IMR-90 (cell line): ENCODE results near the gene ZYG11A.

Experiments used
- BHLHE40 ChIP-seq: fragments of 150-350 bp; IDR thresholded peaks from 2 replicates; pipeline ENCODE4 v1.6.1; 2016; ENCODE audit warnings: mild to moderate bottlenecking, low read depth, low read length
- CTCF ChIP-seq: conservative IDR thresholded peaks from 2 replicates; pipeline ENCODE4 v1.5.1; 2012; ENCODE audit warnings: mild to moderate bottlenecking, low read depth, low read length, improper control_type of control experiment
- ELK1 ChIP-seq: fragments of 150-350 bp; IDR thresholded peaks from 2 replicates; pipeline ENCODE4 v1.6.1; 2016; ENCODE audit warnings: low read depth, mild to moderate bottlenecking, low read length, moderate library complexity, borderline replicate concordance
- FOS ChIP-seq: fragments of 150-350 bp; IDR thresholded peaks from 2 replicates; pipeline ENCODE4 v1.6.1; 2016; ENCODE audit warnings: low read depth, low read length
- MAFK ChIP-seq: IDR thresholded peaks from 2 replicates; pipeline ENCODE4 v1.6.1; 2012; ENCODE audit warnings: low read depth, low read length, improper control_type of control experiment
- MAZ ChIP-seq: IDR thresholded peaks from 2 replicates; pipeline ENCODE4 v1.6.1; 2012; ENCODE audit warnings: low read depth, mild to moderate bottlenecking, low read length, improper control_type of control experiment, moderate library complexity, borderline replicate concordance
- POLR2A ChIP-seq: IDR thresholded peaks from 2 replicates; pipeline ENCODE4 v1.6.1; 2012; ENCODE audit warnings: mild to moderate bottlenecking, low read depth, low read length
- RAD21 ChIP-seq: IDR thresholded peaks from 2 replicates; pipeline ENCODE4 v1.6.1; 2012; ENCODE audit warnings: low read length, improper control_type of control experiment
- RCOR1 ChIP-seq: IDR thresholded peaks from 2 replicates; pipeline ENCODE4 v1.6.1; 2012; ENCODE audit warnings: mild to moderate bottlenecking, low read length, improper control_type of control experiment; ENCODE audit not compliant: insufficient replicate concordance
- RFX5 ChIP-seq: IDR thresholded peaks from 2 replicates; pipeline ENCODE4 v1.8.0; 2012; ENCODE audit warnings: low read depth, mild to moderate bottlenecking, low read length, moderate library complexity
- SMC3 ChIP-seq: fragments of 150-350 bp; IDR thresholded peaks from 2 replicates; pipeline ENCODE4 v1.6.1; 2016; ENCODE audit warnings: low read depth, mild to moderate bottlenecking, antibody characterized with exemption, low read length, moderate library complexity
- USF2 ChIP-seq: fragments of 150-350 bp; IDR thresholded peaks from 2 replicates; pipeline ENCODE4 v1.6.1; 2017; ENCODE audit warnings: mild to moderate bottlenecking, antibody characterized with exemption, low read length, low read depth

GRCh38 chr1:52925571-52926005 is 83.0 kb downstream of the ZYG11A start:
- TF ChIP-seq FOS (no peak), MAFK (no peak), CTCF (no peak), MAZ (no peak), USF2 (no peak), POLR2A (no peak), BHLHE40 (no peak), RAD21 (no peak), ELK1 (no peak), RCOR1 (no peak), RFX5 (no peak), SMC3 (no peak)
